HepG2 (cell line): ENCODE data around the gene CCR9. TPM values are rescaled to one million over a fixed set of nuclear protein-coding genes. Genes with fewer than 3 reads are reported as not detected.

Experiments used
- ARNT2 ChIP-seq: sonication (generic); formaldehyde crosslinking; IDR thresholded peaks from 2 replicates; pipeline ENCODE4 v1.8.0; 2022; ENCODE audit warnings: mild to moderate bottlenecking, low read depth, missing genetic modification reagents, moderate library complexity
- ATF2 ChIP-seq: sonication (generic); formaldehyde crosslinking; IDR thresholded peaks from 2 replicates; pipeline ENCODE4 v1.4.0; 2020; ENCODE audit warnings: missing genetic modification reagents
- MAFF ChIP-seq: IDR thresholded peaks from 2 replicates; pipeline ENCODE4 v1.6.1; 2011; ENCODE audit warnings: low read depth, low read length, improper control_type of control experiment
- NCOA2 ChIP-seq: sonication (generic); formaldehyde crosslinking; IDR thresholded peaks from 2 replicates; pipeline ENCODE4 v1.8.0; 2022; ENCODE audit warnings: inconsistent platforms
- NR0B2 ChIP-seq: sonication (generic); formaldehyde crosslinking; IDR thresholded peaks from 2 replicates; pipeline ENCODE4 v1.4.0; 2020; ENCODE audit warnings: mild to moderate bottlenecking, missing genetic modification reagents
- NR3C1 ChIP-seq: sonication (generic); formaldehyde crosslinking; IDR thresholded peaks from 2 replicates; pipeline ENCODE4 v1.4.0; 2020; ENCODE audit warnings: missing genetic modification reagents
- PAX8 ChIP-seq: sonication (generic); formaldehyde crosslinking; IDR thresholded peaks from 2 replicates; pipeline ENCODE4 v1.8.0; 2022; ENCODE audit warnings: mild to moderate bottlenecking, missing genetic modification reagents, borderline replicate concordance
- POLR2G ChIP-seq: fragments of 200-400 bp; formaldehyde crosslinking; IDR thresholded peaks from 2 replicates; pipeline ENCODE4 v1.6.1; 2018; ENCODE audit warnings: mild to moderate bottlenecking, low read depth, low read length, moderate library complexity
- TSC22D2 ChIP-seq: sonication (generic); formaldehyde crosslinking; IDR thresholded peaks from 2 replicates; pipeline ENCODE4 v1.5.1; 2020; ENCODE audit warnings: missing genetic modification reagents, mild to moderate bottlenecking, borderline replicate concordance
- YEATS2 ChIP-seq: sonication (generic); formaldehyde crosslinking; IDR thresholded peaks from 2 replicates; pipeline ENCODE4 v1.4.0; 2020; ENCODE audit warnings: missing genetic modification reagents, borderline replicate concordance
- ZFP36L2 ChIP-seq: sonication (generic); formaldehyde crosslinking; IDR thresholded peaks from 2 replicates; pipeline ENCODE4 v1.4.0; 2020; ENCODE audit warnings: missing genetic modification reagents
- ZNF275 ChIP-seq: sonication (generic); formaldehyde crosslinking; IDR thresholded peaks from 2 replicates; pipeline ENCODE4 v1.8.0; 2022; ENCODE audit warnings: missing genetic modification reagents, mild to moderate bottlenecking, inconsistent platforms, borderline replicate concordance
- ZNF343 ChIP-seq: sonication (generic); formaldehyde crosslinking; IDR thresholded peaks from 2 replicates; pipeline ENCODE4 v1.4.0; 2020; ENCODE audit warnings: mild to moderate bottlenecking, missing genetic modification reagents
- ZNF441 ChIP-seq: sonication (generic); formaldehyde crosslinking; IDR thresholded peaks from 2 replicates; pipeline ENCODE4 v1.7.0; 2021; ENCODE audit warnings: missing genetic modification reagents, borderline replicate concordance
- ZNF724P ChIP-seq: sonication (generic); formaldehyde crosslinking; IDR thresholded peaks from 2 replicates; pipeline ENCODE4 v1.8.0; 2022; ENCODE audit warnings: missing genetic modification reagents, borderline replicate concordance
- ZNF800 ChIP-seq: sonication (generic); formaldehyde crosslinking; IDR thresholded peaks from 2 replicates; pipeline ENCODE4 v1.4.0; 2020; ENCODE audit warnings: missing genetic modification reagents
- ZNF879 ChIP-seq: sonication (generic); formaldehyde crosslinking; IDR thresholded peaks from 2 replicates; pipeline ENCODE4 v1.8.1; 2023; ENCODE audit warnings: missing genetic modification reagents
- ZSCAN25 ChIP-seq: sonication (generic); formaldehyde crosslinking; IDR thresholded peaks from 2 replicates; pipeline ENCODE4 v1.8.0; 2022; ENCODE audit warnings: mild to moderate bottlenecking, missing genetic modification reagents
- ZZZ3 ChIP-seq: sonication (generic); formaldehyde crosslinking; IDR thresholded peaks from 2 replicates; pipeline ENCODE4 v1.4.0; 2020; ENCODE audit warnings: missing genetic modification reagents, mild to moderate bottlenecking, borderline replicate concordance
- polyA plus RNA-seq, 8 experiments: library from polyadenylated mRNA; depleted of rRNA in 3 of 8; stranded (reverse) in 7 of 8; unstranded in 1 of 8; fragments of >200 nt; fragmentation: Illumina TruSeq in 4 of 8; extraction: Trizol in 4 of 8; gene quantifications; 2 replicates each; pipeline versions ENCODE4 v1.2.1 to v1.2.3, GENCODE V29; 2011 to 2016; ENCODE audit warnings: low read depth in 4 of 8, missing spikeins in 1 of 8, mixed read lengths in 1 of 8; ENCODE audit not compliant: insufficient read depth in 1 of 8
- total RNA-seq, 5 experiments: library from RNA; depleted of rRNA; stranded (reverse); fragments of >200 nt; fragmentation: Illumina TruSeq; extraction: Trizol; gene quantifications; 2 replicates each; pipeline ENCODE4 v1.2.3, GENCODE V29; 2016; ENCODE audit warnings: low read depth in 1 of 5
- TF ChIP-seq, protein P1 (sequence below): sonication (generic); formaldehyde crosslinking; IDR thresholded peaks from 2 replicates; pipeline ENCODE4 v1.4.0; 2020; ENCODE audit warnings: low read depth, missing genetic modification reagents

CCR9 gene
- total and polyA plus RNA-seq, 2 of the 13 experiments (the other 11 are each of a cell fraction or from before 2014, with no cell fraction given): not detected

DNA sequence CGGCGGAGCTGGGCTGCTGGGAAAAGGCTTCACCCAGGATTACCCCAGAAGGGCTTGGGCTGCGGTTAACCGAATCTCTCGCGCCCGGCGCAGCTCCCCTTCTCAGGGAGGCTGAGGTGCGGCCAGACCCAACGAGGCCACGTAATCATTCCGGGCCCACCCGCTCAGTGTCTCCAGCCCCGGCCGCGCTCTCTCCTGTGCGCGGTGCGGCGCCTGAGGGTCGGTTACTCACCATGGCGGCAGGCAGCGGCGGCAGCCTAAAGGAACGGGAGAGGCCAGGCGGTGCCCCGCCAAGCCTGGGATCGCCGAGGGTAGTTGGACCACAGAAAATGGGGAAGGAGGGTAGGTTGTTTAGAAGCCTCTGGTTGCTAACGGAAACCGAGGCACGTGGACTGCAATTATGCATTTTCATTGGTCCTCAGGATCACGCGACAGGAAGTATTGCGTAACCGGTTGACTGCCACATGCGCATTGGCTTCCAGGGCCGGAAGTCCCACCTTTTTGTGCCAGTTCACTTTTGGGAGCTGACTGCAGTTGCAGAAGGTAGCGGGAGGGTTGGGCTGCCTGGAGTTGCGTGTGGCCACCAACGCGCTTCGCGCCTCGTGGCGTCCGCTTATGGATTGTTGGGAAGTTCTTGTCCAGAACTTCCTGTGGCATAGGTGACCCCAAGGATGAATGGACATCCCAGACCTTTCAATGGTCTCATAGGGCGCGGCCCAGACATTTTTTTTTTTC is 44.4 kb upstream of the CCR9 start, which contains the start of gene LZTFL1 (continued):
- TF ChIP-seq, protein P1, sequence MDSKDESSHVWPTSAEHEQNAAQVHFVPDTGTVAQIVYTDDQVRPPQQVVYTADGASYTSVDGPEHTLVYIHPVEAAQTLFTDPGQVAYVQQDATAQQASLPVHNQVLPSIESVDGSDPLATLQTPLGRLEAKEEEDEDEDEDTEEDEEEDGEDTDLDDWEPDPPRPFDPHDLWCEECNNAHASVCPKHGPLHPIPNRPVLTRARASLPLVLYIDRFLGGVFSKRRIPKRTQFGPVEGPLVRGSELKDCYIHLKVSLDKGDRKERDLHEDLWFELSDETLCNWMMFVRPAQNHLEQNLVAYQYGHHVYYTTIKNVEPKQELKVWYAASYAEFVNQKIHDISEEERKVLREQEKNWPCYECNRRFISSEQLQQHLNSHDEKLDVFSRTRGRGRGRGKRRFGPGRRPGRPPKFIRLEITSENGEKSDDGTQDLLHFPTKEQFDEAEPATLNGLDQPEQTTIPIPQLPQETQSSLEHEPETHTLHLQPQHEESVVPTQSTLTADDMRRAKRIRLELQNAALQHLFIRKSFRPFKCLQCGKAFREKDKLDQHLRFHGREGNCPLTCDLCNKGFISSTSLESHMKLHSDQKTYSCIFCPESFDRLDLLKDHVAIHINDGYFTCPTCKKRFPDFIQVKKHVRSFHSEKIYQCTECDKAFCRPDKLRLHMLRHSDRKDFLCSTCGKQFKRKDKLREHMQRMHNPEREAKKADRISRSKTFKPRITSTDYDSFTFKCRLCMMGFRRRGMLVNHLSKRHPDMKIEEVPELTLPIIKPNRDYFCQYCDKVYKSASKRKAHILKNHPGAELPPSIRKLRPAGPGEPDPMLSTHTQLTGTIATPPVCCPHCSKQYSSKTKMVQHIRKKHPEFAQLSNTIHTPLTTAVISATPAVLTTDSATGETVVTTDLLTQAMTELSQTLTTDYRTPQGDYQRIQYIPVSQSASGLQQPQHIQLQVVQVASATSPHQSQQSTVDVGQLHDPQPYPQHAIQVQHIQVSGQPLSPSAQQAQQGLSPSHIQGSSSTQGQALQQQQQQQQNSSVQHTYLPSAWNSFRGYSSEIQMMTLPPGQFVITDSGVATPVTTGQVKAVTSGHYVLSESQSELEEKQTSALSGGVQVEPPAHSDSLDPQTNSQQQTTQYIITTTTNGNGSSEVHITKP: no peak
- 0 out of 2 replicates have a peak, but pooled peaks have one; percentile 36 for TF ChIP-seq ZNF800 (CRISPR knock-in tag)
- TF ChIP-seq NR0B2 (CRISPR knock-in tag): peak; percentile 68; the same call in 1 of the 2 replicates
- no peak for TF ChIP-seq ZFP36L2
- TF ChIP-seq ZNF879 (CRISPR knock-in tag): 0 out of 2 replicates have a peak, but pooled peaks have one; percentile 71
- TF ChIP-seq POLR2G: peak; percentile 71
- no peak for TF ChIP-seq ATF2 (CRISPR knock-in tag)
- no peak for TF ChIP-seq PAX8 (CRISPR knock-in tag)
- TF ChIP-seq ZNF441 (CRISPR knock-in tag): no peak
- TF ChIP-seq YEATS2 (CRISPR knock-in tag): peak; percentile 84; the same call in 1 of the 2 replicates
- peak; percentile 45; the same call in 1 of the 2 replicates for TF ChIP-seq ZNF724P (CRISPR knock-in tag)
- TF ChIP-seq ARNT2 (CRISPR knock-in tag): peak; percentile 27; the same call in 1 of the 2 replicates
- no peak for TF ChIP-seq MAFF
- TF ChIP-seq ZSCAN25 (CRISPR knock-in tag): 0 out of 2 replicates have a peak, but pooled peaks have one; percentile 48
- TF ChIP-seq ZZZ3 (CRISPR knock-in tag): no peak
- no peak for TF ChIP-seq NR3C1 (CRISPR knock-in tag)
- no peak for TF ChIP-seq TSC22D2
- no peak for TF ChIP-seq ZNF343 (CRISPR knock-in tag)
- peak; percentile 60; the same call in 1 of the 2 replicates for TF ChIP-seq ZNF275 (CRISPR knock-in tag)
- no peak for TF ChIP-seq NCOA2
